K562 (cell line): ENCODE results near the gene HCFC1R1. TPM values are rescaled to one million over a fixed set of nuclear protein-coding genes. Genes with fewer than 3 reads are reported as not detected.

ENCODE experiments used
- ATAC-seq: fragments of 200-7000 bp; cut with Tn5 transposase; 3 replicates; pipeline ENCODE4 v1.9.1; 2020; ENCODE audit warnings: moderate library complexity
- BruUV-seq: library from RNA; stranded (reverse); fragments of 400-500 nt; replicated peaks from 2 replicates; lab custom pipeline; 2021; lab: Mats Ljungman, UMichigan
- CTCF ChIA-PET: fragments of 300-600 bp; formaldehyde crosslinking; extraction: SDS; loops from one replicate; lab custom pipeline; 2021; ENCODE audit warnings: low intra/inter-chr PET ratio; lab: Yijun Ruan, JAX
- POLR2A ChIA-PET: fragments of 300-600, 350-650 bp; sonication (Branson Sonifier 250); formaldehyde crosslinking; extraction: SDS; loops from one replicate; lab custom pipeline; 2021; ENCODE audit warnings: antibody characterized with exemption, inconsistent platforms; lab: Yijun Ruan, JAX
- DNase-seq, 4 experiments: peaks; one replicate each; pipeline versions ENCODE4 v3.0.0 to v3.0.0-alpha.2; 2011 to 2018; ENCODE audit warnings: low spot score in 3 of 4, mixed read lengths in 3 of 4; ENCODE audit errors: extremely low read depth in 1 of 4
- FAIRE-seq: peaks from 2 replicates; lab custom pipeline; 2011; peaks lifted over from hg19 to GRCh38; lab: Jason Lieb, UNC
- H2AFZ ChIP-seq: 2 replicates; pipeline ENCODE4 v1.6.0; 2011; ENCODE audit warnings: low read depth, low read length, control low read depth, inconsistent platforms
- H3K27ac ChIP-seq: fragments of 200-600 bp; 3 replicates; pipeline ENCODE4 v1.8.0; 2011; ENCODE audit warnings: low read depth, mild to moderate bottlenecking, control low read depth, inconsistent platforms, low read length, moderate library complexity, mixed read lengths; ENCODE audit errors: extremely low read depth
- H3K27me3 ChIP-seq, 2 experiments: fragments of 300-600 bp in 1 of 2; 2 replicates in 1 of 2; 3 replicates in 1 of 2; pipeline versions ENCODE4 v1.6.0 to v1.8.0; 2011; ENCODE audit warnings: inconsistent platforms in 2 of 2, low read length in 2 of 2, mild to moderate bottlenecking in 1 of 2, mixed read lengths in 1 of 2, moderate library complexity in 1 of 2; ENCODE audit not compliant: control insufficient read depth in 2 of 2, insufficient read depth in 2 of 2
- H3K36me3 ChIP-seq: fragments of 300-600 bp; 3 replicates; pipeline ENCODE4 v1.8.0; 2011; ENCODE audit warnings: mild to moderate bottlenecking, low read length, inconsistent platforms; ENCODE audit not compliant: control insufficient read depth, insufficient read depth
- H3K4me1 ChIP-seq, 2 experiments: fragments of 200-600 bp in 1 of 2; replicated peaks in 1 of 2; 2 replicates in 1 of 2; 3 replicates in 1 of 2; pipeline versions ENCODE4 v1.5.1 to v1.8.0; 2011; ENCODE audit warnings: inconsistent platforms in 2 of 2, low read length in 2 of 2, mild to moderate bottlenecking in 1 of 2, mixed read lengths in 1 of 2, moderate library complexity in 1 of 2; ENCODE audit not compliant: control insufficient read depth in 2 of 2, insufficient read depth in 2 of 2
- H3K4me2 ChIP-seq: 2 replicates; pipeline ENCODE4 v1.6.1; 2011; ENCODE audit warnings: low read length, control low read depth, inconsistent platforms, mixed read lengths; ENCODE audit not compliant: insufficient read depth
- H3K4me3 ChIP-seq: fragments of 200-600 bp; sonication (generic), shearing (Covaris generic); 2 replicates; pipeline ENCODE4 v1.5.1; 2016; ENCODE audit warnings: control low read depth, inconsistent platforms
- H3K79me2 ChIP-seq: fragments of 200-600 bp; 3 replicates; pipeline ENCODE4 v1.8.0; 2011; ENCODE audit warnings: low read length, inconsistent platforms; ENCODE audit not compliant: control insufficient read depth, insufficient read depth
- H3K9ac ChIP-seq, 2 experiments: 2 replicates each; pipeline versions ENCODE4 v1.6.0 to v1.6.1; 2011; ENCODE audit warnings: low read depth in 2 of 2, low read length in 2 of 2, control low read depth in 1 of 2, inconsistent platforms in 1 of 2, mild to moderate bottlenecking in 1 of 2, mixed read lengths in 1 of 2; ENCODE audit not compliant: insufficient read depth in 1 of 2
- H3K9me1 ChIP-seq: one replicate; pipeline ENCODE4 v1.6.0; 2011; ENCODE audit warnings: inconsistent platforms, mild to moderate bottlenecking, low read length, moderate library complexity; ENCODE audit not compliant: control insufficient read depth, insufficient read depth
- H3K9me3 ChIP-seq: replicated peaks from 2 replicates; pipeline ENCODE4 v1.5.1; 2011; ENCODE audit warnings: low read depth, low read length, inconsistent platforms; ENCODE audit not compliant: control insufficient read depth, insufficient read depth
- H4K20me1 ChIP-seq: replicated peaks from 2 replicates; pipeline ENCODE4 v1.6.1; 2011; ENCODE audit warnings: low read length, inconsistent platforms, mixed read lengths; ENCODE audit not compliant: control insufficient read depth, insufficient read depth
- ADNP ChIP-seq: fragments of 200-800 bp; sonication (Bioruptor generic); IDR thresholded peaks from 2 replicates; pipeline ENCODE4 v1.6.1; 2016; ENCODE audit warnings: missing genetic modification characterization, missing compliant biosample characterization
- ARID1B ChIP-seq: fragments of 450-650 bp; IDR thresholded peaks from 2 replicates; pipeline ENCODE4 v1.6.1; 2016; ENCODE audit warnings: antibody characterized with exemption, mild to moderate bottlenecking, inconsistent platforms
- DNMT1 ChIP-seq: fragments of 450-650 bp; IDR thresholded peaks from 2 replicates; pipeline ENCODE4 v1.6.1; 2016; ENCODE audit warnings: antibody characterized with exemption, mild to moderate bottlenecking
- FOS ChIP-seq: IDR thresholded peaks from 3 replicates; pipeline ENCODE4 v1.6.1; 2011; ENCODE audit not compliant: insufficient read length; ENCODE audit errors: extremely low read depth
- JUND ChIP-seq, 2 experiments: IDR thresholded peaks; 2 replicates in 1 of 2; 3 replicates in 1 of 2; pipeline ENCODE4 v1.6.1; 2011; ENCODE audit warnings: borderline replicate concordance in 2 of 2, low read depth in 2 of 2, low read length in 2 of 2, improper control_type of control experiment in 1 of 2, missing biosample characterization in 1 of 2, missing genetic modification characterization in 1 of 2, missing genetic modification reagents in 1 of 2
- KLF6 ChIP-seq: fragments of 250-450 bp; sonication (Bioruptor Pico); IDR thresholded peaks from 2 replicates; pipeline ENCODE4 v1.4.0; 2020; ENCODE audit warnings: mild to moderate bottlenecking, moderate library complexity, borderline replicate concordance
- L3MBTL2 ChIP-seq: fragments of 450-650 bp; IDR thresholded peaks from 2 replicates; pipeline ENCODE4 v1.6.1; 2016; ENCODE audit warnings: mild to moderate bottlenecking, moderate library complexity
- MAX ChIP-seq: sonication (generic); formaldehyde crosslinking; IDR thresholded peaks from 2 replicates; pipeline ENCODE4 v1.9.0; 2022; ENCODE audit warnings: mild to moderate bottlenecking, missing genetic modification reagents
- MYNN ChIP-seq, 2 experiments: sonication (generic); formaldehyde crosslinking in 1 of 2; IDR thresholded peaks; 2 replicates each; pipeline versions ENCODE4 v1.5.0 to v1.6.1; 2016 to 2020; ENCODE audit warnings: antibody characterized with exemption in 1 of 2, missing genetic modification reagents in 1 of 2
- PML ChIP-seq: IDR thresholded peaks from 2 replicates; pipeline ENCODE4 v1.6.1; 2012; ENCODE audit warnings: low read length, inconsistent platforms
- POLR2A ChIP-seq: fragments of 450-650 bp; conservative IDR thresholded peaks from 2 replicates; pipeline ENCODE4 v1.6.1; 2016
- PTRF ChIP-seq: fragments of 450-650 bp; IDR thresholded peaks from 2 replicates; pipeline ENCODE4 v1.6.1; 2016; ENCODE audit warnings: mild to moderate bottlenecking, missing genetic modification characterization, missing compliant biosample characterization
- RBM34 ChIP-seq: fragments of 200-400 bp; formaldehyde crosslinking; IDR thresholded peaks from 2 replicates; pipeline ENCODE4 v1.6.1; 2018; ENCODE audit warnings: low read length, borderline replicate concordance; ENCODE audit not compliant: insufficient read depth
- RFX5 ChIP-seq: IDR thresholded peaks from 2 replicates; pipeline ENCODE4 v1.6.1; 2011; ENCODE audit warnings: low read depth, mild to moderate bottlenecking, improper control_type of control experiment, low read length
- SLC30A9 ChIP-seq: fragments of 250-450 bp; sonication (Bioruptor Pico); IDR thresholded peaks from 2 replicates; pipeline ENCODE4 v1.8.0; 2022; ENCODE audit warnings: mild to moderate bottlenecking, moderate library complexity
- TAF7 ChIP-seq: fragments of 450-650 bp; IDR thresholded peaks from 2 replicates; pipeline ENCODE4 v1.6.1; 2016; ENCODE audit warnings: missing genetic modification characterization, missing compliant biosample characterization
- ZBED1 ChIP-seq: IDR thresholded peaks from 2 replicates; pipeline ENCODE4 v1.6.1; 2014
- ZBTB7A ChIP-seq: IDR thresholded peaks from 2 replicates; pipeline ENCODE4 v1.6.1; 2011; ENCODE audit warnings: low read depth, mild to moderate bottlenecking, low read length, moderate library complexity, borderline replicate concordance; ENCODE audit not compliant: control insufficient read depth
- ZNF175 ChIP-seq: fragments of 200-800 bp; sonication (Bioruptor generic); IDR thresholded peaks from 2 replicates; pipeline ENCODE4 v1.6.1; 2016; ENCODE audit warnings: low read depth, mild to moderate bottlenecking, missing genetic modification characterization, missing compliant biosample characterization
- ZNF3 ChIP-seq: fragments of 250-450 bp; sonication (Bioruptor Pico); IDR thresholded peaks from 2 replicates; pipeline ENCODE4 v1.5.0; 2021; ENCODE audit warnings: mild to moderate bottlenecking, moderate library complexity
- ZNF639 ChIP-seq, 2 experiments: fragments of 200-800 bp in 1 of 2; sonication (Bioruptor generic) in 1 of 2; sonication (generic) in 1 of 2; formaldehyde crosslinking in 1 of 2; IDR thresholded peaks in 1 of 2; conservative IDR thresholded peaks in 1 of 2; 2 replicates each; pipeline versions ENCODE4 v1.5.0 to v1.6.1; 2016 to 2020; ENCODE audit warnings: missing compliant biosample characterization in 1 of 2, missing genetic modification characterization in 1 of 2, missing genetic modification reagents in 1 of 2
- WGBS: fragments of 100-300 bp; shearing (Covaris generic); methylation state at CpG from one replicate; pipeline ENCODE4 v1.1.6; 2016; ENCODE audit warnings: low coverage, mixed read lengths; ENCODE audit not compliant: insufficient coverage; ENCODE audit errors: missing lambda C conversion rate; 5-methylcytosine and 5-hydroxymethylcytosine counted together
- in situ Hi-C: fragments of 300-500 bp; cut with MboI; formaldehyde crosslinking; loops from 4 replicates; pipeline ENCODE4 v1.15.0; 2018; ENCODE audit warnings: inconsistent platforms, mixed read lengths
- intact Hi-C: fragments of 100-400 bp; cut with micrococcal nuclease; formaldehyde crosslinking; loops from 2 replicates; pipeline ENCODE4 v1.14.2; 2022
- polyA plus RNA-seq, 8 experiments: library from polyadenylated mRNA; depleted of rRNA in 4 of 8; stranded (reverse) in 5 of 8; unstranded in 3 of 8; fragments of >200 nt; fragmentation: Nextera tagmentation in 2 of 8; fragmentation: Illumina TruSeq in 1 of 8; extraction: Ambion mirVana in 2 of 8; extraction: Trizol in 1 of 8; gene quantifications; 2 replicates each; pipeline versions ENCODE4 v1.2.1 to v1.2.3, GENCODE V29; 2011 to 2014; ENCODE audit warnings: inconsistent platforms in 1 of 8, missing spikeins in 1 of 8
- total RNA-seq, 7 experiments: library from RNA; depleted of rRNA in 6 of 7; stranded (reverse); fragments of >200 nt in 6 of 7; fragmentation: Illumina TruSeq in 2 of 7; extraction: Trizol in 2 of 7; gene quantifications; 2 replicates each; pipeline versions ENCODE4 v1.2.1 to v1.2.3, GENCODE V29; 2011 to 2021; ENCODE audit warnings: low replicate concordance in 1 of 7

HCFC1R1 gene
- total and polyA plus RNA-seq, 9 of the 15 experiments (the other 6 are each of a cell fraction or from before 2014, with no cell fraction given): 2.2 to 29.0 (median 11.2) TPM

- H3K79me2 ChIP-seq: peaks cover 42% of the 10 kb centered on the region
- peak overlapping the region; percentile 88 to 94 for H3K9ac ChIP-seq
- 1% methylated on average over 36 of the region's 57 CpGs for WGBS
- in situ Hi-C loops (no loop called here), intact Hi-C loops (loop anchor here (1.0 to 10.0 kb wide), 2 partner anchors 13 to 56 kb away; partner anchors contain the start of genes KREMEN2 and PAQR4)
- H3K27me3 ChIP-seq: no peaks in the 10 kb centered on the region
- H4K20me1 ChIP-seq: peaks cover 28% of the 10 kb centered on the region
- ChIA-PET CTCF (no interaction called here), POLR2A (interaction anchor here (0.8 to 3.3 kb wide), 7 partner anchors 10 to 54 kb away, joined by 3 to 29 read pairs (median 6); no protein-coding TSS in a partner anchor)
- FAIRE-seq (no peak), DNase-seq (peak; percentile 76 to 78 (median 78)), ATAC-seq (peak; percentile 32)
- H3K4me1 ChIP-seq: peaks cover 36 to 92% of the 10 kb centered on the region in 2 experiments
- peak overlapping the region; percentile 46; the same call in 1 of the 2 replicates for H2AFZ ChIP-seq
- peak overlapping the region; percentile 90 for H3K27ac ChIP-seq
- BruUV-seq: TSS peak; percentile 59
- peak overlapping the region; percentile 82 for H3K4me3 ChIP-seq
- peak overlapping the region; percentile 83 for H3K4me2 ChIP-seq
- H3K9me3 ChIP-seq: no peaks in the 10 kb centered on the region
- H3K36me3 ChIP-seq: peaks cover 22% of the 10 kb centered on the region; the same call in 2 of the 3 replicates
- H3K9me1 ChIP-seq: peaks cover 2% of the 10 kb centered on the region
- TF ChIP-seq MYNN (IDR thresholded peaks at IDR 0.05) (peak; percentile 83), MYNN (CRISPR knock-in tag; IDR thresholded peaks at IDR 0.05) (no peak), MAX (CRISPR knock-in tag) (peak; percentile 53), RBM34 (no peak), RFX5 (no peak), PTRF (tag) (no peak), PML (0 out of 2 replicates have a peak, but pooled peaks have one; percentile 9), FOS (no peak), KLF6 (CRISPR knock-in tag) (no peak), POLR2A (peak; percentile 33; the same call in 1 of the 2 replicates), ZNF639 (CRISPR knock-in tag; conservative IDR thresholded peaks at IDR 0.05 in 1 of 2, IDR thresholded peaks at IDR 0.05 in 1 of 2) (peak in 1 of 2 experiments; percentile 17; a peak in 1 of 4 replicates), SLC30A9 (no peak), DNMT1 (no peak), ZNF3 (CRISPR knock-in tag) (no peak), ADNP (no peak), ARID1B (peak; percentile 69; the same call in 1 of the 2 replicates), ZNF175 (no peak), JUND (IDR thresholded peaks at IDR 0.05; ENCODE audit: borderline replicate concordance, low read depth, low read length) (peak; percentile 93), JUND (tag; IDR thresholded peaks at IDR 0.05; ENCODE audit: borderline replicate concordance, low read depth, low read length) (peak; percentile 86; the same call in 2 of the 3 replicates), ZBED1 (no peak), ZBTB7A (peak; percentile 78), TAF7 (tag) (no peak), L3MBTL2 (0 out of 2 replicates have a peak, but pooled peaks have one; percentile 18)
Measured at GRCh38 chr16:3020604-3021448, 2.9 kb downstream of the HCFC1R1 start.
